Neural cell (in vitro differentiated cells): ENCODE data around the gene FBXO36. TPM values are rescaled to one million over a fixed set of nuclear protein-coding genes. Genes with fewer than 3 reads are reported as not detected.

ENCODE experiments used
- H2AFZ ChIP-seq: fragments of 200-600, 300-800 bp; sonication (generic), shearing (Covaris generic); 2 replicates; pipeline ENCODE4 v1.6.0; 2014; ENCODE audit warnings: low read depth, mild to moderate bottlenecking, antibody characterized with exemption, low read length, moderate library complexity
- H3F3A ChIP-seq: fragments of 200-600 bp; shearing (Covaris generic); 2 replicates; pipeline ENCODE4 v1.6.1; 2016; ENCODE audit warnings: mild to moderate bottlenecking, moderate library complexity, mixed read lengths, antibody characterized with exemption, low read length; ENCODE audit not compliant: insufficient read depth, poor library complexity, severe bottlenecking
- H3K27ac ChIP-seq: fragments of 200-600, 300-800 bp; sonication (generic), shearing (Covaris generic); 2 replicates; pipeline ENCODE4 v1.5.1; 2014; ENCODE audit warnings: mild to moderate bottlenecking, low read length, moderate library complexity
- H3K27me3 ChIP-seq: fragments of 300-800, 200-600 bp; sonication (generic), shearing (Covaris generic); 2 replicates; pipeline ENCODE4 v1.6.0; 2014; ENCODE audit warnings: mild to moderate bottlenecking, low read depth, low read length, moderate library complexity; ENCODE audit not compliant: insufficient read depth
- H3K36me3 ChIP-seq: fragments of 300-800, 200-600 bp; sonication (generic), shearing (Covaris generic); 2 replicates; pipeline ENCODE4 v1.5.1; 2014; ENCODE audit warnings: mild to moderate bottlenecking, antibody characterized with exemption, low read length, moderate library complexity; ENCODE audit not compliant: insufficient read depth
- H3K4me2 ChIP-seq: fragments of 300-800, 200-600 bp; sonication (generic), shearing (Covaris generic); 2 replicates; pipeline ENCODE4 v1.6.0; 2014; ENCODE audit warnings: mild to moderate bottlenecking, low read length
- H3K4me3 ChIP-seq: fragments of 300-800, 200-600 bp; sonication (generic), shearing (Covaris generic); 2 replicates; pipeline ENCODE4 v1.5.1; 2014; ENCODE audit warnings: mild to moderate bottlenecking, low read length, moderate library complexity
- H3K79me2 ChIP-seq: fragments of 200-600 bp; shearing (Covaris generic); replicated peaks from 2 replicates; pipeline ENCODE4 v1.6.0; 2014; ENCODE audit warnings: mild to moderate bottlenecking, low read length, moderate library complexity; ENCODE audit not compliant: insufficient read depth
- H3K9ac ChIP-seq: fragments of 300-800, 200-600 bp; sonication (generic), shearing (Covaris generic); 2 replicates; pipeline ENCODE4 v1.6.1; 2016; ENCODE audit warnings: mild to moderate bottlenecking, low read length, mixed read lengths
- H3K9me2 ChIP-seq: fragments of 200-600 bp; shearing (Covaris generic); 2 replicates; pipeline ENCODE4 v1.6.1; 2016; ENCODE audit warnings: mild to moderate bottlenecking, low read length, mixed read lengths; ENCODE audit not compliant: insufficient read depth
- H3K9me3 ChIP-seq: fragments of 200-600, 300-800 bp; sonication (generic), shearing (Covaris generic); 2 replicates; pipeline ENCODE4 v1.6.1; 2016; ENCODE audit warnings: mild to moderate bottlenecking, mixed run types, low read length, moderate library complexity, mixed read lengths
- H4K20me1 ChIP-seq: fragments of 200-600 bp; shearing (Covaris generic); 2 replicates; pipeline ENCODE4 v1.6.1; 2016; ENCODE audit warnings: mild to moderate bottlenecking, mixed run types; ENCODE audit not compliant: insufficient read depth
- EP300 ChIP-seq: fragments of 450-650 bp; conservative IDR thresholded peaks from 2 replicates; pipeline ENCODE4 v1.6.1; 2014; ENCODE audit warnings: antibody characterized with exemption, mild to moderate bottlenecking, moderate library complexity; ENCODE audit not compliant: poor library complexity, severe bottlenecking
- EZH2 ChIP-seq: fragments of 200-600, 300-800 bp; shearing (Covaris generic), sonication (generic); IDR thresholded peaks from 2 replicates; pipeline ENCODE4 v1.6.1; 2014; ENCODE audit warnings: antibody characterized with exemption, low read length, borderline replicate concordance, mild to moderate bottlenecking; ENCODE audit not compliant: insufficient read depth, poor library complexity, severe bottlenecking
- MXI1 ChIP-seq: fragments of 450-650 bp; conservative IDR thresholded peaks from 2 replicates; pipeline ENCODE4 v1.6.1; 2014; ENCODE audit warnings: antibody characterized with exemption, mild to moderate bottlenecking; ENCODE audit not compliant: poor library complexity, severe bottlenecking
- POLR2AphosphoS5 ChIP-seq: IDR thresholded peaks from 2 replicates; pipeline ENCODE4 v1.6.1; 2012
- RAD21 ChIP-seq: fragments of 450-650 bp; conservative IDR thresholded peaks from 2 replicates; pipeline ENCODE4 v1.6.1; 2014; ENCODE audit warnings: antibody characterized with exemption, mild to moderate bottlenecking, moderate library complexity
- SMC3 ChIP-seq: fragments of 450-650 bp; conservative IDR thresholded peaks from 2 replicates; pipeline ENCODE4 v1.6.1; 2014; ENCODE audit warnings: antibody characterized with exemption, mild to moderate bottlenecking, moderate library complexity; ENCODE audit not compliant: poor library complexity
- TAF1 ChIP-seq: IDR thresholded peaks from 2 replicates; pipeline ENCODE4 v1.6.1; 2012; ENCODE audit warnings: low read depth
- polyA plus RNA-seq: library from polyadenylated mRNA; depleted of rRNA; stranded (reverse); fragments of >200 nt; gene quantifications from 2 replicates; pipeline ENCODE4 v1.2.3, GENCODE V29; 2014
- TF ChIP-seq, protein P1 (sequence below): fragments of 450-650 bp; IDR thresholded peaks from 2 replicates; pipeline ENCODE4 v1.5.1; 2014; ENCODE audit warnings: antibody characterized with exemption, mild to moderate bottlenecking, moderate library complexity; ENCODE audit not compliant: poor library complexity, severe bottlenecking
- TF ChIP-seq, protein P2 (sequence below): IDR thresholded peaks from 2 replicates; pipeline ENCODE4 v1.6.1; 2012; ENCODE audit warnings: borderline replicate concordance

FBXO36 gene
- polyA plus RNA-seq, 1 donor from 2014 or later, result 6.3 TPM

- H3K27me3 ChIP-seq, result no peaks in the 10 kb centered on the region
- no peak overlapping the region for H3K4me2 ChIP-seq
- H3K9me2 ChIP-seq, result no peaks in the 10 kb centered on the region
- TF ChIP-seq SMC3 (no peak), POLR2AphosphoS5 (no peak), MXI1 (no peak), EP300 (no peak), RAD21 (no peak), EZH2 (no peak), TAF1 (no peak)
- TF ChIP-seq, protein P1, sequence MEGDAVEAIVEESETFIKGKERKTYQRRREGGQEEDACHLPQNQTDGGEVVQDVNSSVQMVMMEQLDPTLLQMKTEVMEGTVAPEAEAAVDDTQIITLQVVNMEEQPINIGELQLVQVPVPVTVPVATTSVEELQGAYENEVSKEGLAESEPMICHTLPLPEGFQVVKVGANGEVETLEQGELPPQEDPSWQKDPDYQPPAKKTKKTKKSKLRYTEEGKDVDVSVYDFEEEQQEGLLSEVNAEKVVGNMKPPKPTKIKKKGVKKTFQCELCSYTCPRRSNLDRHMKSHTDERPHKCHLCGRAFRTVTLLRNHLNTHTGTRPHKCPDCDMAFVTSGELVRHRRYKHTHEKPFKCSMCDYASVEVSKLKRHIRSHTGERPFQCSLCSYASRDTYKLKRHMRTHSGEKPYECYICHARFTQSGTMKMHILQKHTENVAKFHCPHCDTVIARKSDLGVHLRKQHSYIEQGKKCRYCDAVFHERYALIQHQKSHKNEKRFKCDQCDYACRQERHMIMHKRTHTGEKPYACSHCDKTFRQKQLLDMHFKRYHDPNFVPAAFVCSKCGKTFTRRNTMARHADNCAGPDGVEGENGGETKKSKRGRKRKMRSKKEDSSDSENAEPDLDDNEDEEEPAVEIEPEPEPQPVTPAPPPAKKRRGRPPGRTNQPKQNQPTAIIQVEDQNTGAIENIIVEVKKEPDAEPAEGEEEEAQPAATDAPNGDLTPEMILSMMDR, result no peak
- TF ChIP-seq, protein P2, sequence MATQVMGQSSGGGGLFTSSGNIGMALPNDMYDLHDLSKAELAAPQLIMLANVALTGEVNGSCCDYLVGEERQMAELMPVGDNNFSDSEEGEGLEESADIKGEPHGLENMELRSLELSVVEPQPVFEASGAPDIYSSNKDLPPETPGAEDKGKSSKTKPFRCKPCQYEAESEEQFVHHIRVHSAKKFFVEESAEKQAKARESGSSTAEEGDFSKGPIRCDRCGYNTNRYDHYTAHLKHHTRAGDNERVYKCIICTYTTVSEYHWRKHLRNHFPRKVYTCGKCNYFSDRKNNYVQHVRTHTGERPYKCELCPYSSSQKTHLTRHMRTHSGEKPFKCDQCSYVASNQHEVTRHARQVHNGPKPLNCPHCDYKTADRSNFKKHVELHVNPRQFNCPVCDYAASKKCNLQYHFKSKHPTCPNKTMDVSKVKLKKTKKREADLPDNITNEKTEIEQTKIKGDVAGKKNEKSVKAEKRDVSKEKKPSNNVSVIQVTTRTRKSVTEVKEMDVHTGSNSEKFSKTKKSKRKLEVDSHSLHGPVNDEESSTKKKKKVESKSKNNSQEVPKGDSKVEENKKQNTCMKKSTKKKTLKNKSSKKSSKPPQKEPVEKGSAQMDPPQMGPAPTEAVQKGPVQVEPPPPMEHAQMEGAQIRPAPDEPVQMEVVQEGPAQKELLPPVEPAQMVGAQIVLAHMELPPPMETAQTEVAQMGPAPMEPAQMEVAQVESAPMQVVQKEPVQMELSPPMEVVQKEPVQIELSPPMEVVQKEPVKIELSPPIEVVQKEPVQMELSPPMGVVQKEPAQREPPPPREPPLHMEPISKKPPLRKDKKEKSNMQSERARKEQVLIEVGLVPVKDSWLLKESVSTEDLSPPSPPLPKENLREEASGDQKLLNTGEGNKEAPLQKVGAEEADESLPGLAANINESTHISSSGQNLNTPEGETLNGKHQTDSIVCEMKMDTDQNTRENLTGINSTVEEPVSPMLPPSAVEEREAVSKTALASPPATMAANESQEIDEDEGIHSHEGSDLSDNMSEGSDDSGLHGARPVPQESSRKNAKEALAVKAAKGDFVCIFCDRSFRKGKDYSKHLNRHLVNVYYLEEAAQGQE, result no peak
- no peak overlapping the region for H2AFZ ChIP-seq
- no peaks in the 10 kb centered on the region for H3K9me3 ChIP-seq
- H3F3A ChIP-seq, result no peaks in the 10 kb centered on the region
- no peak overlapping the region for H3K9ac ChIP-seq
- no peak overlapping the region for H3K27ac ChIP-seq
- H4K20me1 ChIP-seq, result no peaks in the 10 kb centered on the region
- peaks cover 70% of the 10 kb centered on the region for H3K79me2 ChIP-seq
- no peaks in the 10 kb centered on the region for H3K36me3 ChIP-seq
- no peak overlapping the region for H3K4me3 ChIP-seq
These were observed 25.4 kb upstream of the FBXO36 start for GRCh38 chr2:229896857-229897256.

GRCh38 chr2:229899604-229900003 is 22.7 kb upstream of the FBXO36 start:
- H3K9me3 ChIP-seq, result no peaks in the 10 kb centered on the region
- H3K4me2 ChIP-seq, result no peak overlapping the region
- H4K20me1 ChIP-seq, result no peaks in the 10 kb centered on the region
- no peaks in the 10 kb centered on the region for H3K27me3 ChIP-seq
- no peak overlapping the region for H3K27ac ChIP-seq
- H3F3A ChIP-seq, result no peaks in the 10 kb centered on the region
- H3K79me2 ChIP-seq, result peaks cover 64% of the 10 kb centered on the region
- no peaks in the 10 kb centered on the region for H3K9me2 ChIP-seq
- H3K36me3 ChIP-seq, result no peaks in the 10 kb centered on the region
- no peak overlapping the region for H3K9ac ChIP-seq
- TF ChIP-seq, protein P1, result no peak
- TF ChIP-seq RAD21 (no peak), EZH2 (no peak), TAF1 (no peak), EP300 (no peak), MXI1 (no peak), POLR2AphosphoS5 (no peak)
- TF ChIP-seq, protein P2, result no peak
- no peak overlapping the region for H3K4me3 ChIP-seq
- H2AFZ ChIP-seq, result no peak overlapping the region
